ENCODE data around the gene SULT1C2. TPM values are rescaled to one million over a fixed set of nuclear protein-coding genes. Genes with fewer than 3 reads are reported as not detected.

The SULT1C2 gene
- total and polyA plus RNA-seq, 10 of the 15 experiments (the other 5 are each of a cell fraction or from before 2014, with no cell fraction given): 0.03 to 0.07 (median 0.04) TPM; not detected in 7

- TF ChIP-seq, protein P1, sequence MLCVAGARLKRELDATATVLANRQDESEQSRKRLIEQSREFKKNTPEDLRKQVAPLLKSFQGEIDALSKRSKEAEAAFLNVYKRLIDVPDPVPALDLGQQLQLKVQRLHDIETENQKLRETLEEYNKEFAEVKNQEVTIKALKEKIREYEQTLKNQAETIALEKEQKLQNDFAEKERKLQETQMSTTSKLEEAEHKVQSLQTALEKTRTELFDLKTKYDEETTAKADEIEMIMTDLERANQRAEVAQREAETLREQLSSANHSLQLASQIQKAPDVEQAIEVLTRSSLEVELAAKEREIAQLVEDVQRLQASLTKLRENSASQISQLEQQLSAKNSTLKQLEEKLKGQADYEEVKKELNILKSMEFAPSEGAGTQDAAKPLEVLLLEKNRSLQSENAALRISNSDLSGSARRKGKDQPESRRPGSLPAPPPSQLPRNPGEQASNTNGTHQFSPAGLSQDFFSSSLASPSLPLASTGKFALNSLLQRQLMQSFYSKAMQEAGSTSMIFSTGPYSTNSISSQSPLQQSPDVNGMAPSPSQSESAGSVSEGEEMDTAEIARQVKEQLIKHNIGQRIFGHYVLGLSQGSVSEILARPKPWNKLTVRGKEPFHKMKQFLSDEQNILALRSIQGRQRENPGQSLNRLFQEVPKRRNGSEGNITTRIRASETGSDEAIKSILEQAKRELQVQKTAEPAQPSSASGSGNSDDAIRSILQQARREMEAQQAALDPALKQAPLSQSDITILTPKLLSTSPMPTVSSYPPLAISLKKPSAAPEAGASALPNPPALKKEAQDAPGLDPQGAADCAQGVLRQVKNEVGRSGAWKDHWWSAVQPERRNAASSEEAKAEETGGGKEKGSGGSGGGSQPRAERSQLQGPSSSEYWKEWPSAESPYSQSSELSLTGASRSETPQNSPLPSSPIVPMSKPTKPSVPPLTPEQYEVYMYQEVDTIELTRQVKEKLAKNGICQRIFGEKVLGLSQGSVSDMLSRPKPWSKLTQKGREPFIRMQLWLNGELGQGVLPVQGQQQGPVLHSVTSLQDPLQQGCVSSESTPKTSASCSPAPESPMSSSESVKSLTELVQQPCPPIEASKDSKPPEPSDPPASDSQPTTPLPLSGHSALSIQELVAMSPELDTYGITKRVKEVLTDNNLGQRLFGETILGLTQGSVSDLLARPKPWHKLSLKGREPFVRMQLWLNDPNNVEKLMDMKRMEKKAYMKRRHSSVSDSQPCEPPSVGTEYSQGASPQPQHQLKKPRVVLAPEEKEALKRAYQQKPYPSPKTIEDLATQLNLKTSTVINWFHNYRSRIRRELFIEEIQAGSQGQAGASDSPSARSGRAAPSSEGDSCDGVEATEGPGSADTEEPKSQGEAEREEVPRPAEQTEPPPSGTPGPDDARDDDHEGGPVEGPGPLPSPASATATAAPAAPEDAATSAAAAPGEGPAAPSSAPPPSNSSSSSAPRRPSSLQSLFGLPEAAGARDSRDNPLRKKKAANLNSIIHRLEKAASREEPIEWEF (IDR thresholded peaks at IDR 0.05; ENCODE audit: insufficient replicate concordance, low read depth, low read length): no peak
- TF ChIP-seq RELA (IDR thresholded peaks at IDR 0.05; ENCODE audit: borderline replicate concordance, partially characterized antibody): no peak
- TF ChIP-seq, protein P2, sequence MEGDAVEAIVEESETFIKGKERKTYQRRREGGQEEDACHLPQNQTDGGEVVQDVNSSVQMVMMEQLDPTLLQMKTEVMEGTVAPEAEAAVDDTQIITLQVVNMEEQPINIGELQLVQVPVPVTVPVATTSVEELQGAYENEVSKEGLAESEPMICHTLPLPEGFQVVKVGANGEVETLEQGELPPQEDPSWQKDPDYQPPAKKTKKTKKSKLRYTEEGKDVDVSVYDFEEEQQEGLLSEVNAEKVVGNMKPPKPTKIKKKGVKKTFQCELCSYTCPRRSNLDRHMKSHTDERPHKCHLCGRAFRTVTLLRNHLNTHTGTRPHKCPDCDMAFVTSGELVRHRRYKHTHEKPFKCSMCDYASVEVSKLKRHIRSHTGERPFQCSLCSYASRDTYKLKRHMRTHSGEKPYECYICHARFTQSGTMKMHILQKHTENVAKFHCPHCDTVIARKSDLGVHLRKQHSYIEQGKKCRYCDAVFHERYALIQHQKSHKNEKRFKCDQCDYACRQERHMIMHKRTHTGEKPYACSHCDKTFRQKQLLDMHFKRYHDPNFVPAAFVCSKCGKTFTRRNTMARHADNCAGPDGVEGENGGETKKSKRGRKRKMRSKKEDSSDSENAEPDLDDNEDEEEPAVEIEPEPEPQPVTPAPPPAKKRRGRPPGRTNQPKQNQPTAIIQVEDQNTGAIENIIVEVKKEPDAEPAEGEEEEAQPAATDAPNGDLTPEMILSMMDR (IDR thresholded peaks at IDR 0.05 in 2 of 3, conservative IDR thresholded peaks at IDR 0.05 in 1 of 3; ENCODE audit: control insufficient read depth in 2 of 3, extremely low read depth in 1 of 3, insufficient read depth in 1 of 3, low read depth in 3 of 3, low read length in 3 of 3): no peak
- no peak for TF ChIP-seq EP300 (IDR thresholded peaks at IDR 0.05; ENCODE audit: borderline replicate concordance in 1 of 2, control insufficient read depth in 1 of 2, low read depth in 2 of 2, low read length in 2 of 2)
- TF ChIP-seq, protein P3, sequence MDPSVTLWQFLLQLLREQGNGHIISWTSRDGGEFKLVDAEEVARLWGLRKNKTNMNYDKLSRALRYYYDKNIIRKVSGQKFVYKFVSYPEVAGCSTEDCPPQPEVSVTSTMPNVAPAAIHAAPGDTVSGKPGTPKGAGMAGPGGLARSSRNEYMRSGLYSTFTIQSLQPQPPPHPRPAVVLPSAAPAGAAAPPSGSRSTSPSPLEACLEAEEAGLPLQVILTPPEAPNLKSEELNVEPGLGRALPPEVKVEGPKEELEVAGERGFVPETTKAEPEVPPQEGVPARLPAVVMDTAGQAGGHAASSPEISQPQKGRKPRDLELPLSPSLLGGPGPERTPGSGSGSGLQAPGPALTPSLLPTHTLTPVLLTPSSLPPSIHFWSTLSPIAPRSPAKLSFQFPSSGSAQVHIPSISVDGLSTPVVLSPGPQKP (IDR thresholded peaks at IDR 0.05; ENCODE audit: low read depth, low read length): no peak
- TF ChIP-seq, protein P4, sequence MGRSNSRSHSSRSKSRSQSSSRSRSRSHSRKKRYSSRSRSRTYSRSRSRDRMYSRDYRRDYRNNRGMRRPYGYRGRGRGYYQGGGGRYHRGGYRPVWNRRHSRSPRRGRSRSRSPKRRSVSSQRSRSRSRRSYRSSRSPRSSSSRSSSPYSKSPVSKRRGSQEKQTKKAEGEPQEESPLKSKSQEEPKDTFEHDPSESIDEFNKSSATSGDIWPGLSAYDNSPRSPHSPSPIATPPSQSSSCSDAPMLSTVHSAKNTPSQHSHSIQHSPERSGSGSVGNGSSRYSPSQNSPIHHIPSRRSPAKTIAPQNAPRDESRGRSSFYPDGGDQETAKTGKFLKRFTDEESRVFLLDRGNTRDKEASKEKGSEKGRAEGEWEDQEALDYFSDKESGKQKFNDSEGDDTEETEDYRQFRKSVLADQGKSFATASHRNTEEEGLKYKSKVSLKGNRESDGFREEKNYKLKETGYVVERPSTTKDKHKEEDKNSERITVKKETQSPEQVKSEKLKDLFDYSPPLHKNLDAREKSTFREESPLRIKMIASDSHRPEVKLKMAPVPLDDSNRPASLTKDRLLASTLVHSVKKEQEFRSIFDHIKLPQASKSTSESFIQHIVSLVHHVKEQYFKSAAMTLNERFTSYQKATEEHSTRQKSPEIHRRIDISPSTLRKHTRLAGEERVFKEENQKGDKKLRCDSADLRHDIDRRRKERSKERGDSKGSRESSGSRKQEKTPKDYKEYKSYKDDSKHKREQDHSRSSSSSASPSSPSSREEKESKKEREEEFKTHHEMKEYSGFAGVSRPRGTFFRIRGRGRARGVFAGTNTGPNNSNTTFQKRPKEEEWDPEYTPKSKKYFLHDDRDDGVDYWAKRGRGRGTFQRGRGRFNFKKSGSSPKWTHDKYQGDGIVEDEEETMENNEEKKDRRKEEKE (IDR thresholded peaks at IDR 0.05): no peak
- TF ChIP-seq PML (IDR thresholded peaks at IDR 0.05; ENCODE audit: low read length): no peak
These were observed 43.9 kb upstream of the SULT1C2 start (continued) for GRCh38 chr2:108244667-108245414.
